Activated CD8-positive, alpha-beta T cell treated with anti-CD3 and anti-CD28 coated beads for 36 hours (primary cell): ENCODE results near the gene MLC1. TPM values are rescaled to one million over a fixed set of nuclear protein-coding genes. Genes with fewer than 3 reads are reported as not detected.

Experiments
- ATAC-seq: fragments of 200-7000 bp; cut with Tn5 transposase; one replicate; pipeline ENCODE4 v1.10.0; 2021; ENCODE audit warnings: mild to moderate bottlenecking, moderate library complexity
- CTCF ChIA-PET: fragments of 350-600 bp; sonication (Branson Sonifier 250); formaldehyde crosslinking; loops from one replicate; lab custom pipeline; 2021; ENCODE audit warnings: antibody characterized with exemption; lab: Charles Lee
- POLR2A ChIA-PET: fragments of 350-600 bp; sonication (Branson Sonifier 250); formaldehyde crosslinking; loops from one replicate; lab custom pipeline; 2021; ENCODE audit warnings: antibody characterized with exemption; lab: Charles Lee
- DNase-seq: peaks from one replicate; pipeline ENCODE4 v3.0.0-alpha.2; 2020
- H3K27ac Mint-ChIP-seq: one replicate; pipeline ENCODE4 v1.8.0; 2021; ENCODE audit warnings: mild to moderate bottlenecking, mixed read lengths
- H3K27me3 Mint-ChIP-seq: one replicate; pipeline ENCODE4 v1.8.0; 2021; ENCODE audit warnings: mixed read lengths
- H3K36me3 Mint-ChIP-seq: one replicate; pipeline ENCODE4 v1.8.0; 2021; ENCODE audit warnings: low read depth, mixed read lengths
- H3K4me1 Mint-ChIP-seq: one replicate; pipeline ENCODE4 v1.8.0; 2021; ENCODE audit warnings: low read depth, mixed read lengths
- H3K4me3 Mint-ChIP-seq: one replicate; pipeline ENCODE4 v1.8.0; 2021; ENCODE audit warnings: mild to moderate bottlenecking, moderate library complexity, mixed read lengths
- H3K9me3 Mint-ChIP-seq: one replicate; pipeline ENCODE4 v1.8.0; 2021; ENCODE audit warnings: mixed read lengths
- intact Hi-C: fragments of 100-400 bp; cut with micrococcal nuclease; formaldehyde crosslinking; loops from one replicate; pipeline ENCODE4 v1.10.0; 2022
- total RNA-seq, 2 experiments: library from RNA; stranded (reverse); gene quantifications; one replicate each; pipeline ENCODE4 v1.2.3, GENCODE V29; 2021
- TF ChIP-seq, protein P1 (sequence below): fragments of 200-600 bp; IDR thresholded peaks from one replicate; pipeline ENCODE4 v1.8.0; 2022; ENCODE audit warnings: antibody characterized with exemption, mild to moderate bottlenecking

MLC1 gene
- total RNA-seq, 2 experiments from 2014 or later: 1.3 to 1.5 TPM

DNA sequence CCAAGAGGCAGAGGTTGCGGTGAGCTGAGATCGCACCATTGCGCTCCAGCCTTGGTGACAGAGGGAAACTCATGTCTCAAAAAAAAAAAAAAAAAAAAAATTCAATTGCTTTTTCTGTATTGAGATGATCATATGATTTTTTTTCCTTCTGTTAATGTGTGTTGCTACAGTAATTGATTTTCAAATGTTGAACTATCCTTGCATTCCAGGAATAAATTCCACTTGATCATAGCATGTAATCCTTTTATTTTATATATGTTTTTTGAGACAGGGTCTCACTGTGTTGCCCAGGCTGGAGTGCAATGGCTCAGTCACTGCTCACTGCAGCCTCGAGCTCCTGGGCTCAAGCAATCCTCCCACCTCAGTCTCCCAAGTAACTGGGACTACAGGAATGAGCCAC is 37.9 kb upstream of the MLC1 start:
- Mint-ChIP-seq H3K36me3 (no peaks in the 10 kb centered on the region), H3K4me1 (no peaks in the 10 kb centered on the region), H3K27ac (no peak overlapping the region), H3K4me3 (no peak overlapping the region), H3K9me3 (peaks cover 15% of the 10 kb centered on the region), H3K27me3 (peaks cover 1% of the 10 kb centered on the region)
- ATAC-seq: no peak
- ChIA-PET POLR2A (interaction anchor here (0.9 kb wide), 1 partner anchor 12 kb away, joined by 3 read pairs; no protein-coding TSS in a partner anchor), CTCF (interaction anchor here (0.6 kb wide), 1 partner anchor 356 kb away, joined by 3 read pairs; no protein-coding TSS in a partner anchor)
- intact Hi-C loops: no loop called here
- TF ChIP-seq, protein P1, sequence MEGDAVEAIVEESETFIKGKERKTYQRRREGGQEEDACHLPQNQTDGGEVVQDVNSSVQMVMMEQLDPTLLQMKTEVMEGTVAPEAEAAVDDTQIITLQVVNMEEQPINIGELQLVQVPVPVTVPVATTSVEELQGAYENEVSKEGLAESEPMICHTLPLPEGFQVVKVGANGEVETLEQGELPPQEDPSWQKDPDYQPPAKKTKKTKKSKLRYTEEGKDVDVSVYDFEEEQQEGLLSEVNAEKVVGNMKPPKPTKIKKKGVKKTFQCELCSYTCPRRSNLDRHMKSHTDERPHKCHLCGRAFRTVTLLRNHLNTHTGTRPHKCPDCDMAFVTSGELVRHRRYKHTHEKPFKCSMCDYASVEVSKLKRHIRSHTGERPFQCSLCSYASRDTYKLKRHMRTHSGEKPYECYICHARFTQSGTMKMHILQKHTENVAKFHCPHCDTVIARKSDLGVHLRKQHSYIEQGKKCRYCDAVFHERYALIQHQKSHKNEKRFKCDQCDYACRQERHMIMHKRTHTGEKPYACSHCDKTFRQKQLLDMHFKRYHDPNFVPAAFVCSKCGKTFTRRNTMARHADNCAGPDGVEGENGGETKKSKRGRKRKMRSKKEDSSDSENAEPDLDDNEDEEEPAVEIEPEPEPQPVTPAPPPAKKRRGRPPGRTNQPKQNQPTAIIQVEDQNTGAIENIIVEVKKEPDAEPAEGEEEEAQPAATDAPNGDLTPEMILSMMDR: no peak
- no peak for DNase-seq

DNA sequence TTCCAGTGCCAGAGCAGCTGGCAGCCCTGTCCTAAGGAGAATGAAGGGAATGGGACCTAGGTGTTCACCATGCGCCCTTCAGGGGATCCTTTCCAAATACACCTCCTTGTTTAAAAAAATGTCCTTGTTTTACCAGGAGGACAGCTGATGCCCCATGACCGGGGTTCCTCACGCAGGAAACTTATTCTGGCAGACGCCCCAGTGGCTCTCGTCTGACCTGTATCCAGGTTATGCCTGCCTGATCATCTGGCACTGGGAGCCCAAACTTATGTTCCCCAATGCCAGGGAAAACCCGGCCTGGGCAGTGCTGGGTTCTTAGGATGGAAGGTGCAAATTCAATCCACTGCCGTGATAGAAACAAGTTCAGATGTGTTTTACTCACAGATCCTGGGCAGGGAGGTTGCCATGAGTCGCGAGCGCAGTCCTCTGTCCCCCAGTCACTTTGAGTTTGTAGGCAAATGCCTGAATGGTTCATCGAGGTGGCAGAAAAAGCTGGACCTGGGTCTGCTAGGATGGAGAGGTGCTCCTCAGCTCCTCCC is 36.0 kb upstream of the MLC1 start:
- intact Hi-C loops: no loop called here

DNA sequence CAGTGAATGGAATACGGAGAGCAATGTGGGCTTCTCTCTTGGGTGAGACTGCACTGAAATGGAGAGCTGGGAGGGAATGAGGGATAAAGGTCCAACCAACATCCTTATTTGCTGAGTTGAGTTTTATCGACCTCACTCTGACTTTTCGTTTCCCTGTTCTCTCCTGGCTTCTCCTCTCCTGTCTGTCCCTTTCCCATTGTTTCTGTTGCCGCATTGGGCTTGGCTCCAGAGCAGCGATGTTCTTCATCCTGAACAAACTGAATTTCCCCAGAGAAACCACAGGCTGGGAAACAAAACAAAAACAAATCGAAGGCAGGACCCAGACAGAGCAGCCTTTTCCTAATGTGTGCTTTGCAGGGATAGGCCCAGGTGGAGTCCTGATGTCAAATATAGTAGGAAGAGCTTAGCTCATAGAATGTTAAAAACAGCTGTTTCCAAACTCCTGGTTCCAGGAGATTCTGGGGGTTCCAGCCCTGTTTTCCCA is 34.6 kb upstream of the MLC1 start:
- ChIA-PET POLR2A (no interaction called here), CTCF (no interaction called here)
- TF ChIP-seq, protein P1: no peak
- intact Hi-C loops: no loop called here
- no peaks in the 10 kb centered on the region for H3K36me3 Mint-ChIP-seq
- ATAC-seq (no peak), DNase-seq (no peak)
- H3K4me1 Mint-ChIP-seq: no peaks in the 10 kb centered on the region
- H3K4me3 Mint-ChIP-seq: no peak overlapping the region
- peaks cover 1% of the 10 kb centered on the region for H3K27me3 Mint-ChIP-seq
- no peak overlapping the region for H3K27ac Mint-ChIP-seq
- H3K9me3 Mint-ChIP-seq: peaks cover 15% of the 10 kb centered on the region

More for the DNA sequence above, 36.0 kb upstream of the MLC1 start:
- ATAC-seq: no peak
- Mint-ChIP-seq H3K9me3 (peaks cover 15% of the 10 kb centered on the region), H3K27me3 (peaks cover 1% of the 10 kb centered on the region), H3K4me3 (no peak overlapping the region), H3K36me3 (no peaks in the 10 kb centered on the region), H3K4me1 (no peaks in the 10 kb centered on the region), H3K27ac (no peak overlapping the region)
- POLR2A ChIA-PET: no interaction called here
- DNase-seq: no peak
- CTCF ChIA-PET: no interaction called here
- TF ChIP-seq, protein P1: no peak

DNA sequence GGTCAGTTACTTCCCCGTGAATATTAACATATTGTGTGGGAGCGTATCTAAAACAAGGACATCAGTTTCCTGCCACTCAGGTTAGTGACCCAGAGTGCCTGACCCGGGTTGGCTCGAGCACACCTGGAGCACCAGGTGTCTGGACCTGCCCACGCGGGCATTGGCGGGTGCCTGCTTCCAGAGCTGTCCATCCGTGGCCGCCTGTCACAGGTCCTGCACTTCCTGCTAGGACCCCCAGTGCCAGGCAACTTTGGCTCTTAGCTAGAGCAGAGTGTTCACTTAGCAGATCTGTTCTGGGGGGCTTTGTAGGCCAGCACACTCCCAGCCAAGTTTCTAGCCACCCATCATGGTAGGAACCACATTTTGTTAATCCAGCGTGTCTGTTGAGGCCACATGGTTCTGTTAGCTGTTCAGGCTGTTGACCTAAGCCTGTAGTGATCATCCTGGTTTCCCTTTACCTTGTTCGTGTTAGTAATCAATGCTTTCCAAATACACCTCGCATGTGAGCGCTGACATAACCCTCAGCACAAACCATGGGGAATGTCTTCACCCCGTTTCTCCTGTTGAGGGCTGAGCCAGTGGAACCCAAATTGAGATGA is 34.0 kb upstream of the MLC1 start:
- no peak for ATAC-seq
- POLR2A ChIA-PET: no interaction called here
- intact Hi-C loops: no loop called here
- TF ChIP-seq, protein P1: no peak
- Mint-ChIP-seq H3K4me3 (no peak overlapping the region), H3K36me3 (no peaks in the 10 kb centered on the region), H3K9me3 (peaks cover 12% of the 10 kb centered on the region), H3K27ac (no peak overlapping the region), H3K27me3 (peaks cover 1% of the 10 kb centered on the region), H3K4me1 (no peaks in the 10 kb centered on the region)
- CTCF ChIA-PET: no interaction called here
- DNase-seq: no peak

DNA sequence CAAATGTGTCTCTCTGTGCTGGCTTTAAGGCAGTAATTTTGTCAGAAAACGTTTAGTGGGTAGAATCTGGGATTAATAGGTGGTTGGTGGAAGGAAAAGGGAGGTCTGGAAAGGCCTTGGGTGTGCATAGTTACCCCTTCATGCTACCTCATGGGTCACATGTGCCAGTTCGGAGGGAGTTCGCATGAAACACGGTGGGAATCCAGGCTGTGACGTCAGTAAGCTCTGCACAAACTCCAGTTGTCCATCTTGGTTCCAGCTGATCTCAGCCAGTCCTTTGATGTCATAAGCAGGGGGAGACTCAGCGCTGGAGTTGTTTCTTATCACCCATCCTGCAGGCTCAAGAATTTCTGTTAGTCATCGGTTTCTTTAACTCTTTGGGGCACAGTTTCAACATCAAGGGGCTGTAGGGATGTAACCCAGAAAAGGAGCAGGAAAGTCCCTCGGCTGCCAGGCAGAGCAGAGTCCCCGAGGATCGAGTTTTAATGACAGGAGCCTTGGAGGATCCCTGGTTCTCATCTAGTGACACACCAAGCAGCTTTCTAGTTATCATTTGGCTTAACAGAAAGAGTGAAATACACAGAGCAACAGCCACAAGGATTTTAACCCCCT is 33.4 kb upstream of the MLC1 start:
- Mint-ChIP-seq H3K36me3 (no peaks in the 10 kb centered on the region), H3K4me3 (no peak overlapping the region), H3K27ac (no peak overlapping the region), H3K4me1 (no peaks in the 10 kb centered on the region), H3K27me3 (peaks cover 1% of the 10 kb centered on the region), H3K9me3 (peaks cover 6% of the 10 kb centered on the region)
- DNase-seq (no peak), ATAC-seq (no peak)
- POLR2A ChIA-PET: no interaction called here
- CTCF ChIA-PET: no interaction called here
- TF ChIP-seq, protein P1: no peak
- intact Hi-C loops: no loop called here
